HG03135 (cell line): ENCODE measurements around the gene GTF2F2.
"Not testable (repeated sequence)": the region's sequence is repeated elsewhere in the genome, so short reads cannot be mapped to it uniquely, and the experiment has no call there.

ENCODE experiments used
- ATAC-seq: cut with Tn5 transposase; IDR thresholded peaks from one replicate; pipeline ENCODE4 v1.9.1; 2021; ENCODE audit warnings: mild to moderate bottlenecking, moderate library complexity; ENCODE audit not compliant: unreplicated experiment

GTF2F2 gene

DNA sequence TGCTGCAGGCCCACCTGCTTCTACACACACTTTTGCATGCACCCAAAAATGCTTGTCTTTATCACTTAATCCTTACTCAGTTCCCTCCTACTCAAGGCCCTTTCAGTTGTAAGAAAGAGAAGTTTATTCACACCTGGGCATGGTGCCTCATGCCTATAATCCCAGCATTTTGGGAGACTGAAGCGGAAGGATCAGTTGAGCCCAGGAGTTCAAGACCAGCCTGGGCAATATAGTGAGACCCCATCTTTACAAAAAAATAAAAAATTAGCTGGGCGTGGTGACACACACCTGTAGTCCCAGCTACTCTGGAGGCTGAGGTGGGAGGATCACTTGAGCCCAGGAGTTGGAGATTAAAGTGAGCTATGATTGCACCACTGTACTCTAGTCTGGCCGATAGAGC lies 178.2 kb downstream of the GTF2F2 start:
- not testable (repeated sequence) for ATAC-seq

DNA sequence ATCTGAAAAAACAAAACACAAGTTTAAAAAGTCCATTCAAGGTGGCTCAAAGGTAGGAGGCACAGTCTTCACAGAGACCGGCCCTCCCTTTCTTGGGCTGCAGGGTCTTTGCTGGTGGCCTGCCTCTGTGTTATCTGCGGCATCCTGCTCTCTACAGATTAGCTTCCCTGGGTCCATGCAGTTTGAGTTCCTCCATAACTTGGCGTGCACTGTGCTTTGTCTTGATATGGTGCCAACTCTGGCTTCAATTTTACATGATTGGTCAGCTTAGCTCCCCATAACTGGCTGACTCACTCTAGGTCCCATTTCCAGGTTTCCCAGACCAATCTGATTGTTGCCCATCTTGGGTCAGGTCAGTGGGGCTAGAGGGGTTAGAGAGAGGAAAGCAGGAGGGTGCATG lies 178.9 kb downstream of the GTF2F2 start:
- ATAC-seq: no peak

DNA sequence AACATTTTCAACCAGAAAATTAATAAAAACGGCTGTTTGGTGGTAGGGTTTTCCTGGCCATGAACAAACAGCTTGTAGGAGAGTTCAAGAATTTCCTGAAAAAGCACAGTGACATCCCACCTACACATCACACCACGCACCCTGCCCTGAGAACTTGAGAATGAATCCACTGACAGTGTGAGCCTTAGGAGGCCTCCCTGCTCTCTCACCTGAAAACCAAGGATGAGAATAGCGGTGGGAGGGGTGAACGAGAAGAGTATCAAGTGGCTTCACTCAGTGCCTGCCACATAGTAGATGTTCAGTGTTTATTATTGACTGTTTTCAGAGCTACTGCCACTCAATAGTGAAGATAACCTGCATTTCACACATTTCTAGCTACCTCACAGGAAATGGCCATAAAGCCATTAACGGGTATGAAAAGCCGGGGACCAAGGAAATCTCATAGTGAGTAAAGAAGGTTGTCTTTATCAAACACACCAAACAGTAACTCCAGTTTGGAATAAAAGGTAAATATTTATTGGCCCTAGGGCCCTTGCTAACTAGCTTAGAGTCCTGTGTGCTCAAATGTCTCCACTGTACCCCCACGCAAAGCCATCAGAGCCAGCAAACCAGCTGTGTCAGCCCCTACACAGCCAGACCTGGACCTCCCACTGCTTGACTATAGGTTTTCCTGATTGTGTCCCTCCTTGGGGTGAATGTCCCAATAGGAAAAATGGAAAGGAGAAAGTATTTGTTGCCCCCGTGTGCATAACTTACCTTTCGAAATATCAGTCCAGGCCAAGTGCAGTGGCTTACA lies 180.1 kb downstream of the GTF2F2 start:
- no peak for ATAC-seq

DNA sequence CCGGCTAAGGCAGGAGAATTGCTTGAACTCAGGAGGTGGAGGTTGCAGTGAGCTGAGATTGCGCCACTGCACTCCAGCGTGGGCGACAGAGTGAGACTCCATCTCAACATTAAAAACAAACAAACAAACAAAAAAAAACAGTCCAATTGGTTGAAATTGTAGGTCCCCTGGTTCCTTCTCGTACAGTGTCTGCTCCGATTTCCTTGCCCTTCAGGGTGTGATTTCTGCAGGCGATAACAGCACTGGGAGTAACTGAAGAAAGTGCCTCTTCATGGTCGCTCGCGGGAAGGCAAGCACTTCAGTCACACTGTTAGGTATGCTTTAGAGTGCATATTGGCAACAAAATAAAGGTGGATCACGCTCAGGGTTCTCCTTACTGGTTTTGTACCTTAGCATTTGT lies 181.0 kb downstream of the GTF2F2 start:
- ATAC-seq: no peak

DNA sequence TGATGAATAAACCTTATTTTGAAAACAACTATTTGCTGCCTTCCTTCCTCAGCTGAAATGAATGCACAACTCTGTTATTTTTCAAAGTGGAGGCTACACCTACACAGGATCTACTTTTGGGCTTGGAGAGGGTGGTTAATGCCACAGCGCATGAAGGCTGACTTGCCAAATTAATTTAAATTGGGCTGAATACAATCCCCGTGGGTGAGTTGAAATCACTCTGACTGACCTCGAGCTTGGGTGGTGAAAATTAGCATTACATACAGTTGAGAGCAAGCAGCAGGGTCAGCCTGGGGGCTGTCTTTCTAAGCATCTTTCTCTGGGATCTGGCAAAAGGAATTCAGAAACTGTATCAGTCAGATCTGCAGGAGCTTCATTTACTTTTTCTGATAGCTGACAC lies 182.2 kb downstream of the GTF2F2 start:
- no peak for ATAC-seq

DNA sequence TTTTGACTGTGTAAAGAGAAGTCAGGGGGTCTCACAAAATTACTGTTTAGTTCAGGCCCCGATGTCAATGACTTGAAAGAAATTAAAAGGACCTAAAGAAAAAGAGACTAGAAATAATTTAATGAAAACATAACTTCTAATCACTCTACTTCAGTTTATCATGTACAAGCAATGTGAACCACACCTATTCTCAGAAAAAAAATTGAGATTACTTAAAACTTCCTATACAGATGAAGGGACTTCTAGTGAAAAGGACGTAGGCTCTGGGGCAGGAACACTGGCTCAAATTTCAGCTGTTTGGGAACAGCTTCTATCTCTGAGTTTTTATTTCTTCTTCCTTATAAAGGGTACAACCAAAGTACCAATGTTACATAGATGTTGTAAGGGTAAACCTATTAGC lies 182.7 kb downstream of the GTF2F2 start:
- no peak for ATAC-seq

DNA sequence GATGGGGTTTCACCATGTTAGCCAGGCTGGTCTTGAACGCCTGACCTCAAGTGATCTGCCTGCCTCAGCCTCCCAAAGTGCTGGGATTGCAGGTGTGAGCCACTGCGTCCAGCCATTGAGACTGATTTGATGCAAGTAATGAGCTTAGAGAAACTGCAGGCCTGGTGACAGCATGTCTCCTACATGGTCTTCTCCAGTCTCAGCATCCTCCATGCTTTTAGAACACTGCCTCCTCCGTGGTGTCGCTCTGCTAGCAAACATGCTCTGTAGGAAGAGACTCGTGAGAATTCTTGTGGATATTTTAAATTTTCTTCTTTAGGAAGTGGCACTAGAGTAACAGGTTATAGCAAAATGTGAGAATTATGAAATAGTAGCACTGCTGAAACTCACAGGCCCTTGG lies 183.6 kb downstream of the GTF2F2 start:
- no peak for ATAC-seq

DNA sequence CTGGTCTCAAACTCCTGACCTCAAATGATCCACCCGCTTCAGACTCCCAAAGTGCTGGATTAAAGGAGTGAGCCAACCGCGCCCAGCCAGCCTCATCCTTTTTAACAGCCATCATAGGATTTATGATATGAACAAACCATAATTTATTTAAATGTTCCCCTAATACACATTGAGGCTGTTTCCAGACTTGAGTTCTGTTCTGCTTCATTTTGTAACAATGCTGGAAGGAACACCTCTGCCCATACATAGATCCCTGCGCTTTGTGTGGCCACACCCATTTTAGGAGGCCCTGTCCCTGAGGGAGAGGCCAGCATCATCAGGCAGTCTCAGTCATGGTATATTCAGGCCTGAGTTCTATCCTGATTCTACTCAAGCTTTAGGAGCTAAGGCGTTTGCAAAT lies 184.8 kb downstream of the GTF2F2 start:
- no peak for ATAC-seq

DNA sequence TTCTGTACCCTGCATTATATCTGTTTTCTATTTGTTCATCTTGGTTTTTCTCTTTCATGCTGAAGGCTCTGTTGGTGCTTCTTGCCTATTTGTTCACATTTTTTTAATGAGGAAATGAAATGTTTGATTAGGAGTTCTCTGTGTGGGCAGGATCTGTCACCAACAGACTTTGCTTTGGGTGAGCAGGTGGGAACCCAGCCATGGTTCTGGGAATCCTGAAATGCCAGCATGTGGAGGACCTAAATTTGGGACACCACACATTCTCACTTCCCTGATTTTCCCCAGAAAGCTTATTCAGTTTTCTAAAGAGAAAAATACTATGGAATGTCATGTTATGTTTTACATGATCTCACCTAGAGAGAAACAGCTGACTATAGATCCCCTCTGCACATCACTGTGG lies 186.7 kb downstream of the GTF2F2 start:
- no peak for ATAC-seq

DNA sequence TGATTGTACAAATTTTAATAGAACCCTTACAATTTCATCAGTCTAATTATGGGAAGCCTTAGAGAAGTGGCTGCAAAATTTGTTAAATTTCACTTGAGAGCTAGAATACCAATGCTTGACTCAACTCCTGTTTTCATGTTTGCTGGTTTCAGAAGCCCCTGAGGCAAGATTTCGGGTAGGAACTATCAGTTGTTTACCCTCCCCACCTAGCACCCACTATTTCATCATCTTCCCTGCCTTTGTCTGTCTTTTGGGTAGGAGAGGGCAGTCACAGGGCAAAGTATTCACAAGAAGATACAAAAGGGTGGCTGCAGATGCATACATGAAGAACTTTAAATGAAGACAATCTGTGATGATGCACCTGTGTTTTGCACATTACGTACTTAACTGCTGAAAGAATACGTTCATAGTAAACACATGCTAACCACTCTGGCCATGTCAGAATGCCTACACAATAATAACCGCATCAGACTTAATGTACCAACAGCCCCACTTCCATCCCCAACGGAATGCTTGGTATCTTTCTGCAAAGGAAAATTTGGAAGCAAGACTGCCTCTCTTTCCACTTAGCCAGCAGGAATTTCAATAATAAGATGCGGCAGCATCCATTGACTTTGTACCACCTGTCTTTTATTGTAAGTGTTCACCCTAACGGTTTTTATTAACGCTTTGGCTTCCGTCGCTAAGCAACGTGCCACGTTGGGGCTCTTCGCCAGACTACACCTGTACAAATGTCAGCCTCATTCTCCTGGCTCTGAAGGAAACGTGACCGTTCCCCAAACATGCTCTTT lies 190.2 kb downstream of the GTF2F2 start:
- no peak for ATAC-seq

DNA sequence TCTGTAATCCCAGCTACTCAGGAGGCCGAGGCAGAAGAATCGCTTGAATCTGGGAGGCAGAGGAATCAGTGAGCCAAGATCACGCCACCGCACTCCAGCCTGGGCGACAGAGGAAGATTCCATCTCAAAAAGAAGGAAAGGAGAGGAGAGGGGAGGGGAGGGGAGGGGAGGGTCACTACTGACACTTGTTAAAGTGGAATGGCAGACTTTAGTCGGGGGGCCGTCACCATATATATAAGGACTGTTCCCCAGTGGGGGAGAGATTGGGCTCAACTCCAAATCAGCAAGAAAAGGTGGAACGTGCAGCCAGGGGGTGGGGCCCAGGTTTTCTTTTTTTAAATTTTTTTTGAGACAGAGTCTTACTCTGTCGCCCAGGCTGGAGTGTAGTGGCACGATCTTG lies 194.5 kb downstream of the GTF2F2 start:
- ATAC-seq: no peak

DNA sequence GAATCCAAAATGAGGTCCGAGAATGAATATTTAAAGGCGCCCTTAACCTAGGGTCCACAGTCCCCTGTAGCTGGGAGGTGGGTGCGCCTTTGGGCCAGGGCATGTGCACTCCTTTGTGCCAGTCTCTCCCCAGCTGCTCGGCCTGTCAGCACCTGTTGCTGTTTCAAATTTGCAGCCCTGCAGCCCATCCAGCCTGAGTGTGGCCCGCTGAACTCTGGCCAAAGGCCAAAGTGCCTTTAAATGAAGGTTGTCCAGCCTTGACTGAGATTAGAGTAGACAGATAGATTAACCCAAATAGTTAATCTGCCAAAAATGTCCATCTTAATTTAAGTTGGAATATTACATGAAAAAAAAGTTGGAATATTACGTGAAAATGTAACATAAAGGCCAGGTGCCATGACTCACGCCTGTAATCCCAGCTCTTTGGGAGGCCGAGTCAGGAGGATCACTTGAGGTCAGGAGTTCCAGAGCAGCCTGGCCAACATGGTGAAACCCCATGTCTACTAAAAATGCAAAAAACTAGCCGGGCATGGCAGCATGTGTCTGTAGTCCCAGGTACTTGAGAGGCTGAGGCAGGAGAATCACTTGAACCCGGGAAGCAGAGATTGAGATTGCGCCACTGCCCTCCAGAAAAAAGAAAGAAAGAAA lies 195.3 kb downstream of the GTF2F2 start:
- no peak for ATAC-seq

DNA sequence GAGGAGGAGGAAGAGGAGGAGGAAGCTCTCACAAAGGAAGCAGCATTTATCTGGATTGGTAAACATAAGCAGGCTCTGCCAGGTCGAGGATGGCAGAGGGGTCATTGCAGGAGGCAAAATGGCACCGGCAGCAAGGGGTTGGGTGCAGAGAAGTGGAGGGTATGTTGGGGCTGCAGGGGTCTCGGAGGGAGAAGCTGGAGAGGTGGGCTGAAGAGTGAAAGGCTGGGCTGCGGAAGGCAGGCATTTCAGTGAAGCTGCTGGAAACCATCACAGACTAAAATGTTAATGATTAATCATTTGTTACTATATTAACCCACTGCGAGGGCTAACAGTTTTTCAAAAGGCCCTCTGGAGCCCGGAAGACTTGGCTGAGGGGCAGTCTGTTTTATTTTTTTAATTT lies 196.0 kb downstream of the GTF2F2 start:
- ATAC-seq: no peak

DNA sequence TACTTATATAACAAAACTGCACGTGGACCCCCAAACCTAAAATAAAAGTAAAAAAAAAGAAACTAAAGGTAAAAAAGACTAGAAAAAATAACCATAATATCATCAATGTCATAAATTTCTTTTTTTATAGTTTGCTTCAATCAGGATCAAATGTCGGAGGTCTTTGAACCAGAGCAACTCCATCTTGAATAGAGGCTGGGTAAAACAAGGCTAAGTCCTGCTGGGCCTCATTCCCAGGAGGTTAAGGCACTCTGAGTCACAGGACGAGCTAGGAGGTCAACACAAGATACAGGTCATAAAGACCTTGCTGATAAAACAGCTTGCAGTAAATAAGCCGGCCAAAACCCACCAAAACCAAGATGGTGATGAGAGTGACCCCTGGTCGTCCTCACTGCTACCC lies 196.7 kb downstream of the GTF2F2 start:
- no peak for ATAC-seq

DNA sequence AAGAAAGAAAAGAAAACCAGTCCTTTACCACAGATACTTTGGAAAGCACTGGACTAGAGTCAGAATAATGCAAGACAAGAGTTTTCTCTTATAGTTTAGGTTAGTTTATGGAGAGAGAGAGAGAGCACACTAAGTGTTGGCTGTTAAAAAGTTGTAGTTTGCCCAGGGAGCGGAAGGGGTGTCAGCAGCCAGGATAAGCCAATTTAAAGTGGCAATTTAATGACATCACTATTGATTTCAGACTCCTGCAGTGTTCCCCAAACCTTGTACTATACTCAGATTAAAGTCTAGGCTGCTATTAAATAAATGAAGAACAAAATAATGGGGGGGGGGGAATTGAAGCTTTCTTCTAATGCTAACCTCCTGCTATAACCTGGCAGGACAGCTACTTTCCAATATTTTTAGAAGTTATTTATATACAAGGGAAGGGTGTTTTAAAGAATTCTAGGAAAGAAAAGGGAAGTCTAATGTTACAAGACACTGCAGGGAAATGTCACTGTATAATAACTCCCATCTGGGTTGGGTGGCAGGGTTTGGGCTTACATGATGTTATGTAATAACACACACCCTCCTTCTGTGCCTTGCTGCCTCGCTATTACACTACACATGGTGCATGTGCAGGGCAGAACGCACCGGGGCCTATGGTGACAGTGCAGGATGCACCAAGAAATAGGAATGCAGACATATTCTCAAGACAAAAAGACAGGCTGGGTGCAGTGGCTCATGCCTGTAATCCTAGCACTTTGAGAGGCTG lies 200.7 kb downstream of the GTF2F2 start:
- no peak for ATAC-seq

DNA sequence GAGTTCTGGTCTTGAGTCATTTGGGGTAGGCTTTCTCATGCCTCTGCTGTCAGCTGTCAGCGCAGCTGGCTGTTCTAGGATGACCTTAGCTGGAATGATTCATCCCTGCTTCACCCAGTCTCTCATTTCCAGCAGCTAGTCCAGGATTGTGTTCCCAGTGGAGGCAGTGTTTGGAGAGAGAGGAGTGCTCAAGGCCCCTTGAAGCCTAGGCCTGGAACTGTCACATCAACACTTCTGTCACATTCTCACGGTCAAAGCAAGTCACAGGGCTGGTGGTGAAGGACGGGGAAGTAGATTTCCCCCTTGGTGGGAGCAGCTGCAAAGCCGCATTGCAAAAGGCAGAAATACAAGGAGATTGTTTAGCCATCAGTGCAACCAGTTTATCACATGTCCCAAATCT lies 205.5 kb downstream of the GTF2F2 start:
- no peak for ATAC-seq

DNA sequence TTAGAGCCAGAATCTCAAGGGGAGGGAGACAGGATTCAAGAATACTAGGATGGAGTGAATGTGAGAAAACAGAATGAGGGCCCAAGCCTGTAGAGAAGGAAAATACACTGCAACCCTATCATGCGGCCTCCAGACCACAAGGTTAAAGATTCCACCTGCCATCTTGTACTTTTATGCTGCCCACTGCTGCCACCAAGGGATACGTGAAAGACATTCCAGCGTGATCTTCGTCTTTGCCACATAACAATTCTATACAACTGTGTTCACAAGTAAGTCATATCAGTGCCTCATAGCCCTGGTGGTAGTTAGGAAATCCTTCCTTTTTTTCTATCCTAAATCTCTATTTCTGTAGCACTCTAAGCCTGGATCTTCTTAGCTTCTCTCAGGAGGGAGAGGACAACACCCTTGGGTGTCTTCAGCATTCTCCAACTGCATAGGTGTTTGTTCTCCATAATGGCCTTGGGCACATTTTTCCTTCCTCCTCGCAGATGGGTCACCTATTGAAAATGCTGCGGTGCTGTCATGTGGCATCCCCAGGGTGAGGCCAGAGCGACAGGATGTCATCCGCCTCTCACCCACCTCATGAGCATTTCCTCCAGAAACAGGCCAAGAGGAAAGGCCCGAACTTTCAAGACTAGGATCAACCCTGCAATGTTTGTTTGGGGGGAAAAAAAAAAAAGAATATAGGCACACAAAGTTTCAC lies 207.1 kb downstream of the GTF2F2 start:
- no peak for ATAC-seq

DNA sequence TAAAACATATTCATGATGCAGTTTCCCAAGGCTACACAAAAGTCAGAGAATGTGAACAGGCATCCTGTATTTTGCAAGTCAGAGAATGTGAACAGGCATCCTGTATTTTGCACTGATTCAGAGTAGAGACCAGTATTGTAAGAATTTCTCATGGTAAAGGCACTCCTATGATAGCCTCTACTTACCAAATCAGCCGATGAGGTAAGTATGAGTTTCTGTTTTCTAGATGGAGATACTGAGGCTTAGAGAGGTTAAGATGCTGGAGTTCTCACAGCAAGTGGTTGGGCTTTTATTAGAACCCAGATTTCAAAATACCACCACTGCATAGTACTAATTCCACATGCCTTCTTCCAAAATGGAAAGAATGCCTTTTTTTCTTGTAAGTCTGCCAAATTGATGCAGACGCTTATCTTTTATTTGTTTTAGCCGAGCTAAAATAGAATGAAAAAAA lies 208.4 kb downstream of the GTF2F2 start:
- ATAC-seq: no peak

DNA sequence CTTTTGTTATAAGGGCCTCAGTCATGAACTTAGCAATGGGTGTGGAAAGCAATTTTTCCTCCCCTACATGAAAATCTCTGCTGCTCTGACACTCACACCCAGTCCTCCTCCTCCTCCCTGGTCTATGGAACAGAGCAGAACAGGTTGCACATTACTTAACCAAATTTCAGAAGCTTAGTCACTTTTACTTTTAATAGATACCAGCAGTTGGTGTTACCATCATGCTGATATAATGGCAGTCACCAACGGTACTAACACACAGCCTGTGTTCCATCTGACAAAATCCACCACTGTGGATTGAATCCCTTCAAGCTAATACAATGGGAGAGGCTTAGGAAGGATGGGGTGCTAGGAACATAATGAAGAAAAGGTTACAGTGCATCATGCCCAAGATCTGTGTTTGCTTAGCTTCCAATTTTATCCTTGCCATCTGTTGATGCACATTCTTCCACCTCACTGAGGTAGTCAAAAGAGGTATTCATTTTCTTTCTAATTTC lies 210.9 kb downstream of the GTF2F2 start:
- ATAC-seq: no peak

DNA sequence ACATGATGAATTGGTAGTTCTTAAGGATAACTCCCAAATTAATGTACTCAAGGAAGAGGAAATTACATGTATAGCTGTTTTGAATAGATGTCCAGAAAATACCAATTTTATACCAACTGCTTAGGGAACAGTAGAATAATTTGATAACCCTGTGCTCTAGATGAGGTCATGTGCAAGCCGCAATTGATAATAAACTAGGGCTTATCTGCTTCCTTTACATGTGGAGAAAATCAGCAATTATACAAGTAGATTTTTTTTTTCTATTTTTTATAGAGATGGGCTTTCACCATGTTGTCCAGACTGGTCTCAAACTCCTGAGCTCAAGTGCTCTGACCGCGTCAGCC lies 211.4 kb downstream of the GTF2F2 start:
- ATAC-seq: no peak
